Neuronal stem cell (in vitro differentiated cells): ENCODE data around the gene ABCC9.

ENCODE experiments used
- DNase-seq: peaks from one replicate; pipeline ENCODE4 v3.0.0-alpha.2; 2013; ENCODE audit warnings: low spot score
- H2AFZ ChIP-seq: one replicate; pipeline ENCODE4 v1.6.1; 2013; ENCODE audit warnings: mild to moderate bottlenecking, low read length, inconsistent platforms
- H2AK5ac ChIP-seq: 2 replicates; pipeline ENCODE4 v1.6.1; 2013; ENCODE audit warnings: low read depth, mild to moderate bottlenecking, inconsistent platforms, low read length, moderate library complexity, mixed read lengths
- H2BK120ac ChIP-seq: 2 replicates; pipeline ENCODE4 v1.6.1; 2013; ENCODE audit warnings: low read depth, mild to moderate bottlenecking, inconsistent platforms, low read length, moderate library complexity, mixed read lengths
- H2BK12ac ChIP-seq: one replicate; pipeline ENCODE4 v1.6.1; 2013; ENCODE audit warnings: low read length, inconsistent platforms
- H2BK15ac ChIP-seq: 2 replicates; pipeline ENCODE4 v1.6.1; 2013; ENCODE audit warnings: mild to moderate bottlenecking, low read length, inconsistent platforms, mixed read lengths
- H2BK5ac ChIP-seq: one replicate; pipeline ENCODE4 v1.6.1; 2013; ENCODE audit warnings: inconsistent platforms, mild to moderate bottlenecking, low read length, moderate library complexity
- H3K14ac ChIP-seq: one replicate; pipeline ENCODE4 v1.6.1; 2013; ENCODE audit warnings: low read length, inconsistent platforms
- H3K18ac ChIP-seq: 2 replicates; pipeline ENCODE4 v1.6.1; 2013; ENCODE audit warnings: low read length, inconsistent platforms
- H3K23ac ChIP-seq: 2 replicates; pipeline ENCODE4 v1.6.1; 2013; ENCODE audit warnings: low read depth, mild to moderate bottlenecking, mixed read lengths, low read length, inconsistent platforms; ENCODE audit not compliant: poor library complexity
- H3K27ac ChIP-seq: replicated peaks from 3 replicates; pipeline ENCODE4 v1.5.1; 2013; ENCODE audit warnings: low read length, inconsistent platforms
- H3K27me3 ChIP-seq, 3 experiments: 2 replicates each; pipeline ENCODE4 v1.6.1; 2013; ENCODE audit warnings: low read length in 3 of 3, mild to moderate bottlenecking in 2 of 3, inconsistent platforms in 1 of 3, low read depth in 1 of 3, mixed read lengths in 1 of 3, moderate library complexity in 1 of 3; ENCODE audit not compliant: control insufficient read depth in 3 of 3, insufficient read depth in 3 of 3
- H3K36me3 ChIP-seq, 2 donors: replicated peaks in 1 of 2; 2 replicates each; pipeline ENCODE4 v1.6.1; 2013; ENCODE audit warnings: low read length in 2 of 2; ENCODE audit not compliant: control insufficient read depth in 2 of 2, insufficient read depth in 2 of 2
- H3K4ac ChIP-seq: 2 replicates; pipeline ENCODE4 v1.6.1; 2013; ENCODE audit warnings: inconsistent platforms, mild to moderate bottlenecking, low read length, moderate library complexity
- H3K4me1 ChIP-seq, 2 donors: 1 replicate in 1 of 2; 2 replicates in 1 of 2; pipeline ENCODE4 v1.6.1; 2013; ENCODE audit warnings: low read length in 2 of 2, low read depth in 1 of 2; ENCODE audit not compliant: control insufficient read depth in 2 of 2, insufficient read depth in 1 of 2
- H3K4me2 ChIP-seq: one replicate; pipeline ENCODE4 v1.6.1; 2013; ENCODE audit warnings: mild to moderate bottlenecking, low read length, inconsistent platforms; ENCODE audit not compliant: insufficient read depth, poor library complexity, severe bottlenecking
- H3K4me3 ChIP-seq, 2 donors: 2 replicates each; pipeline ENCODE4 v1.5.1; 2013; ENCODE audit warnings: low read length in 2 of 2, mild to moderate bottlenecking in 2 of 2, inconsistent platforms in 1 of 2, moderate library complexity in 1 of 2
- H3K79me1 ChIP-seq: one replicate; pipeline ENCODE4 v1.6.1; 2013; ENCODE audit warnings: low read depth, mild to moderate bottlenecking, inconsistent platforms, low read length, moderate library complexity
- H3K9ac ChIP-seq: one replicate; pipeline ENCODE4 v1.6.1; 2013; ENCODE audit warnings: mild to moderate bottlenecking, low read depth, low read length, inconsistent platforms; ENCODE audit not compliant: poor library complexity
- H3K9me3 ChIP-seq, 2 donors: replicated peaks in 1 of 2; 2 replicates each; pipeline versions ENCODE3 to v1.6.1; 2013; ENCODE audit warnings: low read length in 2 of 2, mild to moderate bottlenecking in 2 of 2, inconsistent platforms in 1 of 2, low read depth in 1 of 2, mixed read lengths in 1 of 2, moderate library complexity in 1 of 2; ENCODE audit not compliant: control insufficient read depth in 2 of 2, insufficient read depth in 1 of 2
- H4K8ac ChIP-seq: one replicate; pipeline ENCODE4 v1.6.1; 2013; ENCODE audit warnings: low read depth, mild to moderate bottlenecking, inconsistent platforms, low read length, moderate library complexity
- H4K91ac ChIP-seq: one replicate; pipeline ENCODE4 v1.6.1; 2013; ENCODE audit warnings: low read length, low read depth, mild to moderate bottlenecking, inconsistent platforms; ENCODE audit not compliant: poor library complexity
- WGBS, 2 donors: extraction: QIAGEN DNeasy Blood & Tissue Kit; methylation state at CpG; one replicate each; pipeline ENCODE4 v1.1.7; 2013; ENCODE audit warnings: missing lambda C conversion rate in 2 of 2, mixed read lengths in 1 of 2; ENCODE audit not compliant: insufficient read length in 2 of 2, insufficient replicate concordance in 1 of 2; ENCODE audit errors: extremely low coverage in 2 of 2; 5-methylcytosine and 5-hydroxymethylcytosine counted together

The ABCC9 gene

DNA sequence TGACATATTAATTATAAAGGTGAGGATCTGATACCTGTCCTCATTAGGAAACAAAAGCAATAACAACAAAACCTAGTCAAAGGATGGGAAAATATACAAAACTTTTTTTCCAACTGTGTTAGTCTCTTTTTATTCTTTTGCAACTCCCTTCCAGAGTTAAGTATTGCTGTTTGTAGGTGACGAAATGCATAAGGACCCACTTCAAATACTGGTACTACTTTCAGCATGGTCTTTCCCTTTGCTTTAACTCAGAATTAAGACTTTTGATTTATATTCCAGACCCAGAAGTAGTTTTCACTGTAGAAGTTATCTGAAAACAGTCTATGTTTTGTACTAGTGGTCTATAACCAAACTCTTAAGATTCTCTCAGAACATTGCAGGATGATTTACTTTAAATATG lies 34.1 kb upstream of the ABCC9 start:
- Histone ChIP-seq H3K79me1 (no peaks in the 10 kb centered on the region), H3K4ac (no peak overlapping the region), H3K9ac (no peak overlapping the region)

DNA sequence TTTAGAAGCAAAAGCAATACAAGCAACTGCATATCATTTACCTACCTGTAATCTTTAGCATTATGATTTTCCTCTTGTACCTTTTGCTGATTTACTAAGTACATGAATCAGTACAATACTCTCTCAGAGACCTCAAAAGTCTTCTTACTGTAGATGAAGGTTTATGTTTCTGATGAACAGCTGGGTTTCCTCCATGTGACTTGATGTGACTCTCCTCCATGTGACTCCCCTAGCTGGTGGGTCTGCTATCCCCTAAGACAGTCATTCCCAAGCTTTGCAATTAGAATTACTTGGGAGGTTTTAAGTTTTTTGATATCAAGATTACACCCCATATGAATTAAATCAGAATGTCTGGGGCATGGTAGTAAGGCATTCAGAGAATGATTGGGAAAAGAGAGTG lies 32.0 kb upstream of the ABCC9 start:
- Histone ChIP-seq H3K23ac (no peak overlapping the region), H3K36me3 (no peaks in the 10 kb centered on the region), H3K4me1 (peaks cover 0 to 6% of the 10 kb centered on the region in 2 donors), H2BK120ac (no peak overlapping the region), H3K79me1 (no peaks in the 10 kb centered on the region), H3K27me3 (no peaks in the 10 kb centered on the region), H3K9ac (no peak overlapping the region), H3K27ac (no peak overlapping the region), H4K91ac (no peak overlapping the region), H3K18ac (no peak overlapping the region), H2AFZ (no peak overlapping the region), H2BK15ac (no peak overlapping the region), H2BK5ac (no peak overlapping the region), H2AK5ac (no peak overlapping the region), H3K4me3 (no peak overlapping the region), H2BK12ac (no peak overlapping the region), H4K8ac (no peak overlapping the region), H3K4me2 (no peak overlapping the region), H3K9me3 (no peaks in the 10 kb centered on the region), H3K14ac (no peak overlapping the region), H3K4ac (no peak overlapping the region)
- no peak for DNase-seq

More for the DNA sequence above, 34.1 kb upstream of the ABCC9 start:
- H4K91ac ChIP-seq, result no peak overlapping the region
- DNase-seq, result no peak
- H4K8ac ChIP-seq, result no peak overlapping the region
- H3K14ac ChIP-seq, result no peak overlapping the region
- H3K18ac ChIP-seq, result no peak overlapping the region
- peaks cover 0 to 6% of the 10 kb centered on the region in 2 donors for H3K4me1 ChIP-seq
- no peak overlapping the region for H2BK12ac ChIP-seq
- H3K9me3 ChIP-seq, result no peaks in the 10 kb centered on the region
- H2BK120ac ChIP-seq, result no peak overlapping the region
- H2AFZ ChIP-seq, result no peak overlapping the region
- no peak overlapping the region for H2BK15ac ChIP-seq
- no peak overlapping the region for H3K4me3 ChIP-seq
- H3K23ac ChIP-seq, result no peak overlapping the region
- H3K27me3 ChIP-seq, result no peaks in the 10 kb centered on the region
- no CpG with 5 or more reads among the region's 1 CpG for WGBS, 2 donors
- H3K4me2 ChIP-seq, result no peak overlapping the region
- H2BK5ac ChIP-seq, result no peak overlapping the region
- H3K36me3 ChIP-seq, result no peaks in the 10 kb centered on the region
- H2AK5ac ChIP-seq, result no peak overlapping the region
- no peak overlapping the region for H3K27ac ChIP-seq

DNA sequence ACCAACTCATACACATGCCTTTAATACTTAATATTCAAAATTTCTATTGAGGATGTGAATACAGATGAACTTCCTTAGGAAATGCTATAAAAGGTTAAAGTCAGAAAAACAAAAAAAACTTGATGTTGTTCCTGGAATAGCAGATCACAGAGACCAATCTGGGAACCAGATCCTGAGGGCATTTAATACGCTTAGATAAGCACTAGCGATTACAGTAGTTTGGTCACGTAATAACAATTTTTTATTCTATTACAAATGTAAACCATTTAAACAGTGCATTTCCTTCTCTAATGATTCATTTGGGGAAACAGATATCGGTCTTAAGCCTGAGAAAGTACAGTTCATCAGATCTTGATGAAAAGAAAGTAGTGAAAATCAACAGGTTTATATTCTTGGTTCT lies 30.8 kb upstream of the ABCC9 start:
- H3K9me3 ChIP-seq, result no peaks in the 10 kb centered on the region
- H2BK15ac ChIP-seq, result no peak overlapping the region
- no peaks in the 10 kb centered on the region for H3K27me3 ChIP-seq
- no peak for DNase-seq
- H3K23ac ChIP-seq, result no peak overlapping the region
- H3K4me1 ChIP-seq, result peaks cover 0 to 6% of the 10 kb centered on the region in 2 donors
- H3K14ac ChIP-seq, result no peak overlapping the region
- no peak overlapping the region for H3K4me2 ChIP-seq
- WGBS, 2 donors, result no CpG with 5 or more reads among the region's 4 CpGs
- H3K4ac ChIP-seq, result no peak overlapping the region
- no peak overlapping the region for H4K91ac ChIP-seq
- no peaks in the 10 kb centered on the region for H3K79me1 ChIP-seq
- H3K4me3 ChIP-seq, result no peak overlapping the region
- no peak overlapping the region for H2AFZ ChIP-seq
- H3K36me3 ChIP-seq, result no peaks in the 10 kb centered on the region
- H3K9ac ChIP-seq, result no peak overlapping the region
- H2AK5ac ChIP-seq, result no peak overlapping the region
- H2BK5ac ChIP-seq, result no peak overlapping the region
- H3K27ac ChIP-seq, result no peak overlapping the region
- H4K8ac ChIP-seq, result no peak overlapping the region
- no peak overlapping the region for H2BK120ac ChIP-seq
- H2BK12ac ChIP-seq, result no peak overlapping the region
- no peak overlapping the region for H3K18ac ChIP-seq

DNA sequence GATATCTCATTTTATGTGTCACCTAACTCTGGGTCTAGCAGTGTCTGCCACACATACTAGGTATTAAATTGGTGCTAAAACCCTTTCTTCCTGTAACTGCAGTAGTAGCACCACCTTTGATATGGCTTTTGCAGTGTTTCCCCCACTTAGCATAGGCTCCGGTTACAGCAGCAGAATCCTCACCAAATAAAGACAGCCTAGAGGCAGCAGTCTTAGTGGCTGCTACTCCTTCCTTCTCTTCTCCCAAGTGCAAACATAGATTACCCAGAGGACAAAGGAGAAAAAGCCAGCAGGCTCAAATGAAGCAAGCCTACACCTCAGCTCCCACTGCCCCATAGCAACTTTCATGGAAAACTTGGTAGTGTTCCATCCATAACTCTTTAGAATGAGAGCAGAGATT lies 30.1 kb upstream of the ABCC9 start:
- Histone ChIP-seq H3K18ac (no peak overlapping the region), H2AFZ (peak overlapping the region; percentile 74), H4K91ac (no peak overlapping the region), H3K4me3 (no peak overlapping the region), H3K27ac (no peak overlapping the region), H3K4me2 (no peak overlapping the region), H3K9me3 (no peaks in the 10 kb centered on the region), H3K23ac (no peak overlapping the region), H3K27me3 (no peaks in the 10 kb centered on the region), H2AK5ac (no peak overlapping the region), H3K36me3 (no peaks in the 10 kb centered on the region), H3K4me1 (peaks cover 0 to 6% of the 10 kb centered on the region in 2 donors), H4K8ac (no peak overlapping the region), H2BK5ac (no peak overlapping the region), H3K14ac (no peak overlapping the region), H3K9ac (no peak overlapping the region), H2BK15ac (no peak overlapping the region), H3K4ac (no peak overlapping the region), H2BK120ac (no peak overlapping the region), H3K79me1 (no peaks in the 10 kb centered on the region), H2BK12ac (no peak overlapping the region)
- DNase-seq, result no peak
- WGBS, 2 donors, result no CpG with 5 or more reads among the region's 1 CpG
